Measurements from ENCODE around the gene IL27RA.
"Not testable (repeated sequence)": the region's sequence is repeated elsewhere in the genome, so short reads cannot be mapped to it uniquely, and the experiment has no call there.

Gene IL27RA

GRCh38 chr19:14000691-14001375 is 30.7 kb upstream of the IL27RA start:
- DNase-seq = no peak

GRCh38 chr19:14002571-14003250 is 28.9 kb upstream of the IL27RA start:
- peak; percentile 67 for DNase-seq

GRCh38 chr19:14003251-14004055 is 28.1 kb upstream of the IL27RA start:
- DNase-seq = peak; percentile 52

- DNase-seq = no peak
These were observed 26.8 kb upstream of the IL27RA start for GRCh38 chr19:14004619-14005348.

GRCh38 chr19:14005349-14006084 is 26.0 kb upstream of the IL27RA start:
- peak; percentile 95 for DNase-seq

- peak; percentile 100 for DNase-seq
These were observed 25.3 kb upstream of the IL27RA start, which contains the start of gene RFX1 for GRCh38 chr19:14006085-14006765. Gene RFX1 (minus strand): TSS chr19:14006320. CDS start chr19:13993843, 12,477 bp downstream.

- DNase-seq = no peak
These were observed 24.6 kb upstream of the IL27RA start for GRCh38 chr19:14006766-14007562.

GRCh38 chr19:14012378-14012915 is 19.1 kb upstream of the IL27RA start:
- DNase-seq = no peak

- no peak for DNase-seq
These were observed 16.0 kb upstream of the IL27RA start for GRCh38 chr19:14015524-14016035.

GRCh38 chr19:14019100-14019499 is 12.5 kb upstream of the IL27RA start:
- no peak for DNase-seq

- DNase-seq = not testable (repeated sequence)
These were observed 11.8 kb upstream of the IL27RA start for GRCh38 chr19:14019739-14020138.

GRCh38 chr19:14021474-14021873 is 10.1 kb upstream of the IL27RA start:
- DNase-seq = no peak

GRCh38 chr19:14022469-14022868 is 9.1 kb upstream of the IL27RA start:
- DNase-seq = no peak

GRCh38 chr19:14023404-14024235 is 7.9 kb upstream of the IL27RA start:
- DNase-seq = no peak

- not testable (repeated sequence) for DNase-seq
These were observed 4.8 kb upstream of the IL27RA start for GRCh38 chr19:14026652-14027192.

- DNase-seq = no peak
These were observed 3.6 kb upstream of the IL27RA start, which contains the start of gene RLN3 for GRCh38 chr19:14027856-14028450. Gene RLN3 (plus strand): TSS chr19:14028148. CDS start chr19:14028205, 57 bp downstream.

GRCh38 chr19:14028901-14029300 is 2.7 kb upstream of the IL27RA start:
- DNase-seq = no peak

GRCh38 chr19:14030997-14031718 is 404 bp upstream of the IL27RA start:
- DNase-seq = peak; percentile 89

Data from CD4-positive, alpha-beta T cell treated with Interleukin-21 for 1 hour (primary cell).